Nephron progenitor cell (in vitro differentiated cells): ENCODE measurements around the gene SLC25A10.

Experiments
- DNase-seq: peaks from one replicate; pipeline ENCODE4 v3.0.0; 2021
- H3K27ac Mint-ChIP-seq: 2 replicates; pipeline ENCODE4 v1.8.0; 2021; ENCODE audit warnings: mild to moderate bottlenecking, moderate library complexity, mixed read lengths
- H3K27me3 Mint-ChIP-seq: 2 replicates; pipeline ENCODE4 v1.8.0; 2021; ENCODE audit warnings: mild to moderate bottlenecking, low read depth, mixed read lengths; ENCODE audit not compliant: poor library complexity
- H3K36me3 Mint-ChIP-seq: 2 replicates; pipeline ENCODE4 v1.8.0; 2021; ENCODE audit warnings: low read depth, mixed read lengths
- H3K4me1 Mint-ChIP-seq: 2 replicates; pipeline ENCODE4 v1.8.0; 2021; ENCODE audit warnings: mixed read lengths
- H3K4me3 Mint-ChIP-seq: 2 replicates; pipeline ENCODE4 v1.8.0; 2021; ENCODE audit warnings: mild to moderate bottlenecking, moderate library complexity, mixed read lengths
- H3K9me3 Mint-ChIP-seq: 2 replicates; pipeline ENCODE4 v1.8.0; 2021; ENCODE audit warnings: mild to moderate bottlenecking, moderate library complexity, mixed read lengths
- CTCF ChIP-seq: fragments of 200-600 bp; sonication (generic); IDR thresholded peaks from 2 replicates; pipeline ENCODE4 v1.5.0; 2021; ENCODE audit warnings: antibody characterized with exemption

SLC25A10 gene

GRCh38 chr17:81707725-81708646 is 4.1 kb upstream of the SLC25A10 start:
- Mint-ChIP-seq H3K27me3 (peaks cover 26% of the 10 kb centered on the region), H3K4me3 (no peak overlapping the region), H3K9me3 (no peaks in the 10 kb centered on the region), H3K36me3 (peaks cover 27% of the 10 kb centered on the region), H3K27ac (no peak overlapping the region), H3K4me1 (peaks cover 30% of the 10 kb centered on the region)
- no peak for DNase-seq
- TF ChIP-seq CTCF, result no peak

- Mint-ChIP-seq H3K27ac (no peak overlapping the region), H3K4me1 (peaks cover 37% of the 10 kb centered on the region), H3K27me3 (peaks cover 26% of the 10 kb centered on the region), H3K4me3 (no peak overlapping the region), H3K9me3 (no peaks in the 10 kb centered on the region), H3K36me3 (peaks cover 27% of the 10 kb centered on the region)
- no peak for DNase-seq
- TF ChIP-seq CTCF, result no peak
These were observed 3.3 kb upstream of the SLC25A10 start for GRCh38 chr17:81708739-81709185.

- Mint-ChIP-seq H3K27me3 (peaks cover 26% of the 10 kb centered on the region), H3K27ac (no peak overlapping the region), H3K4me3 (peak overlapping the region; percentile 70), H3K36me3 (peaks cover 17% of the 10 kb centered on the region), H3K4me1 (peaks cover 34% of the 10 kb centered on the region), H3K9me3 (no peaks in the 10 kb centered on the region)
- no peak for DNase-seq
- no peak for TF ChIP-seq CTCF
These were observed 1.4 kb upstream of the SLC25A10 start for GRCh38 chr17:81710514-81711308.

GRCh38 chr17:81712468-81713003 is 452 bp downstream of the SLC25A10 start:
- peak; percentile 55 for DNase-seq
- no peak for TF ChIP-seq CTCF
- peaks cover 34% of the 10 kb centered on the region for H3K4me1 Mint-ChIP-seq

GRCh38 chr17:81713004-81713555 is 996 bp downstream of the SLC25A10 start:
- peak overlapping the region; percentile 88 for H3K4me3 Mint-ChIP-seq
- H3K4me1 Mint-ChIP-seq, result peaks cover 34% of the 10 kb centered on the region
- H3K36me3 Mint-ChIP-seq, result peaks cover 5% of the 10 kb centered on the region
- no peak for DNase-seq
- TF ChIP-seq CTCF, result no peak
- peak overlapping the region; percentile 16 for H3K27ac Mint-ChIP-seq
- peaks cover 26% of the 10 kb centered on the region for H3K27me3 Mint-ChIP-seq
- H3K9me3 Mint-ChIP-seq, result no peaks in the 10 kb centered on the region

More at GRCh38 chr17:81712468-81713003, 452 bp downstream of the SLC25A10 start:
- Mint-ChIP-seq H3K9me3 (no peaks in the 10 kb centered on the region), H3K27ac (no peak overlapping the region), H3K36me3 (peaks cover 5% of the 10 kb centered on the region), H3K27me3 (peaks cover 26% of the 10 kb centered on the region), H3K4me3 (peak overlapping the region; percentile 88)
